ENCODE measurements around the gene S100A16.
A peak's percentile ranks its signal among the peaks of the same experiment; 100 is the strongest.
"Not testable (repeated sequence)": the region's sequence is repeated elsewhere in the genome, so short reads cannot be mapped to it uniquely, and the experiment has no call there.

Gene S100A16

GRCh38 chr1:153614189-153614900 is 1.4 kb upstream of the S100A16 start:
- no peak for DNase-seq

DNA sequence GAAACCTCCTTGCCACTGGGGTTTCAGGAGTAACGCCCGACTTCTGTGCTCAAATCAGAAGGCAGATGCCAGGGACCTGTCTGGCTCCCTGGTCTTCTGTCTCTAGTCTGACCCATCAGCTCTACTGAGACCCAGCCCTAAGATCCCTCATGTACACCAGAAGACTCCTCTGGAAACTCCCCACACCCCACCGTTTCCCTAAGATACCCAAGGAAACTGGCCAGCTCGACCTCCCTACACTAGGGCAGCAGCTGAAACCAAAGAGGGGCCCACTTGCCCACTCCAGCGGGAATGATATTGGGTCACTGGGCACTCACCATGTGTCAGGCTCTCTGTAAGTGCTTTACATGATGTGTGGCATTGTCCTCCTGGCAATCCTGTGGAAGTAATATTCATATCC is 469 bp upstream of the S100A16 start:
- no peak for DNase-seq

- no peak for DNase-seq
These were observed 704 bp downstream of the S100A16 start for GRCh38 chr1:153612111-153612754.

GRCh38 chr1:153611356-153611755 is 1.6 kb downstream of the S100A16 start:
- no peak for DNase-seq

DNA sequence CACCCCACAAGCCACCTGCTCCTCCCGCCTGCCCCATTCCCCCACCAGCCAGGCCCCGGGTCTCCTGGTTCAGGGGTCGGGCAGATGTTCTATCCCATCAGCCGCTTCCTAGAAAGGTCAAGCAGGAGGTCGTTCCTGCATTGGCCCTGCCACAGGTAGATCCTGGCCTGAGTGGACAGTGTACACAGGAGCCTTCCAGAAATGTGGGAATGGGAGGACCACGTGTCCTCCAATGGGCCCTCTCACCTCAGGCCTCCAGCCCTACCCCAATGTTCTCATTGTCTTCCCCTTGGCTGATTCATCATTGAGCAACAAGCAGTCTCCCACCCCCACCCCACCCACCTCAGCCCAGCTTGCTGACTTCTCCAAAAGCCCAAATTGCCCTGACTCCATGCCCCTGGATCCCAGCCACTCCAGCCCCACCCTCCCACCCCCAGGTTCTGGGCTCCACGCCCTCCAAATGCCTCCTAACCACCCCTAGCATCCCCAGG is 2.1 kb downstream of the S100A16 start:
- DNase-seq: no peak

- DNase-seq: no peak
These were observed 2.6 kb downstream of the S100A16 start for GRCh38 chr1:153610334-153610733.

DNA sequence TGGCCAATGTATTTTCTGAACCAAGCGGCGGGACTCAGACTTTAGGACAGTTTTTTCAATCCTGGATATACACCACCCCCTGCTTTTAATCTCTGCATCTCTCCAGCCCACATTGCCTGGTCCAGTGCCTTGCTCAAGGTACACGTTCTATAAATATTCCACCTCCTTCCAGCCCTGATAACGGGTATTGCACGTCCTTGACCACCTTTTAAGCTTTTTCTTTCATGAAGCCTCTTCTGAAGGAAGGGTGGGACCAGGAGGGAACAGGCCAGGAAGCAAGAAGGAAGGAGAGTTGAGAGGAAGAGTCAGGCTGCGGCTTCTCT is 3.4 kb downstream of the S100A16 start:
- DNase-seq: no peak

DNA sequence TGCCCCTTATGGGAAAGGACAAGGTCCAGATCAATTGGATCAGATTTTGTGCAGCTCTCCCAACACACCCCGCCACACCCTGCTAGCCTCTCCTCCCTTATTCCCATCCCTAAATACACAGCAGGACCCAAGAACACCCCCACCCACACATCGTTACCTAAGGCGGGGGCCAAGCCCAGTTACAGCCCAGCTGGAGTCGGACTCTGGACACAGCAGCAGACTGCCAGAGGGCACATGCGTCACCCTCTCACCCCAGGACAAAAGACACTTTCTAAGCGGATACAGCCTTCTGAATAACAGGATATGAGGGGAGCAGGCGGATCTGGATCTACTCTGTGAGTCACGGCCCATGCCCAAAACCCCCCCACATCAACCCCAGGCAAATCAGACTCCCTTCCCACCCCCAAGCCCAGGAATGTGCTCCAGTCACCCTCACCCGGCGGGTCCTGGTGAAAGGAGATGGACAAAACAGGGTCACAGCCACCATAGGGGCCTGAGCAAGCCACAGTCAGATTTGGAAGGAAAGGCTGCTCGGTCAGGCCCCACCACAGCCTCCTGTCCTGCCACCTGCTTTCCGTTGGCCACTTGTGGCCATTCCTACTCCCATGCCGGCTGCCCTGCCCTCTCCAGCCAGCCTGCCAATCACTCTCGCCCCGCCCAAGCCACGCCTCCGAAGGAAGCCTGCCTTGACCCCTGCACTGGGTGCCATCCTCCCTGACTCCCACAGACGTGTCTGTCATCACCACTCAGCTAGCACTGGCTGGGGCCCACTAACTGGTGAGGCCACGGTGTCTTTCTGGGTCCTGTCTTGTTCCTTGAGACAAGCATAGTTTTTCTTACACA is 4.0 kb downstream of the S100A16 start:
- peak; percentile 82 for DNase-seq

DNA sequence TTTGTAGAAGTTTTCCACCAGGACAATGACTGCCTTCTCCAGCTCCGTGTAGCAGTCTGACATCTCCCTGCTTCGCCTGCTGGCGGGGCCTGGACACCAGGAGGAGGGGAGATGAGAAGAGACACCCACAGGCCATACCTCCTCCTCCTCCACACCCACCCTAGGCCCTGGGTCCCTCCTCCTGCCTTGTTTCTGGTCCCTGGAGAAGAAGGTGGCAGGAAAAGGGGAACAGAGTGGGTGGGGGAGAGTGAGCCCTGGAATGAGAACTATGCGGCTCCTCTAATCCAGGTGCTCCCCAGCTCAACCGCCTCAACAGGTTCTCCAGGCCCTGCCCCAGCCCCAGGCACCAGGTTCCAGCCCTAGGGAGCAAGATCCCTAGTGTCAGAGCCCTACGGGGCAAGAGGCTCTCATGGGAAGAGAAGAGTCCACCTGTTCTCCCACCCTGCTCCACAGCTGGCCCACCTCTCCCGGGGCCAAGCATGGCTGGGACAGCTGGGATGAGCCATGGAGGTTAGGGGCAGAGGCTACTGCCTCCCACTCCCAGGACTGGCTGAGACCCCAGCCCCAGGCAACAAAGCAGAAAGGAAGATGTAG is 4.8 kb downstream of the S100A16 start:
- DNase-seq: no peak

GRCh38 chr1:153607381-153607780 is 5.6 kb downstream of the S100A16 start:
- DNase-seq: no peak

GRCh38 chr1:153606194-153606593 is 6.7 kb downstream of the S100A16 start:
- DNase-seq: no peak

- DNase-seq: no peak
These were observed 10.2 kb downstream of the S100A16 start for GRCh38 chr1:153602749-153603148.

GRCh38 chr1:153599847-153600246 is 13.1 kb downstream of the S100A16 start:
- no peak for DNase-seq

DNA sequence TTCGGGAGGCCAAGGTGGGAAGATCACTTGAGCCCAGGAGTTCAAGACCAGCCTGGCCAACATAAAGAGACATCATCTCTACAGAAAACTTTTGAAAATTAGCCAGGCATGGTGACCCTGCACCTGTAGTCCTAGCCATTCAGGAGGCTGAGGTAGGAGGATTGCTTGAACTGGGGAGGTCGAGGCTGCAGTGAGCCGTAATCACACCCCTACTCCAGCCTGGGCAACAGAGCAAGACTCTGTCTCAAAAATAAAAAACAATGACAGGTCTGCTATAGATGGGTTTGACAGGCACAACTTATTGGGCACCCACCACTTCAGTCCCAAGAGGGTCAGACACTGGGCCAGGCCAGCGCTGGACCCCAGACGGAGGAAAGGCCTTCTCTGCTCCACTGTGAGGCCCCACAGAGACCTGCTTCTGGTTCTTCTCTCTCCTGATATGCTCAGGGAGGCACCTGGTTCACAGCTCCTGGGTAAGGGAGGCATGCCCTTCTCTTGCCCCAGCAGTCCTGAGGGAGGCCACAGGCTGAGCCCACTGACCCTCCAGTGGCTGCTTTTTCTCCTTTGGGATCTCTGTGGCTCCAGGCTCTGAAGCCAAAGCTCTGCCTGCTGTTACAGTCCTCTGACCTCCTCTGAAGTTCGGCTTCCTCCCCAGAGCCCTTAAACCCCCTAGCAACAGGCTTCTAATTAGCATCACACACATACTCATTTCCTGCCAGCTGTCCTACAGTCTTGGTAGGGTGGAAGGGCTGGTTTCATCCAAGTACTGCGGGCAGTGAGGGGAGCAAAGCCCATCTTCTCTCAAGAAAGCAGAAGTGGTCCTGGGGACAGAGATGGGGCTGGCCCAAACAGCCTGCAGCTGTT is 14.4 kb downstream of the S100A16 start:
- peak; percentile 72 for DNase-seq

GRCh38 chr1:153597206-153597605 is 15.7 kb downstream of the S100A16 start:
- no peak for DNase-seq

DNA sequence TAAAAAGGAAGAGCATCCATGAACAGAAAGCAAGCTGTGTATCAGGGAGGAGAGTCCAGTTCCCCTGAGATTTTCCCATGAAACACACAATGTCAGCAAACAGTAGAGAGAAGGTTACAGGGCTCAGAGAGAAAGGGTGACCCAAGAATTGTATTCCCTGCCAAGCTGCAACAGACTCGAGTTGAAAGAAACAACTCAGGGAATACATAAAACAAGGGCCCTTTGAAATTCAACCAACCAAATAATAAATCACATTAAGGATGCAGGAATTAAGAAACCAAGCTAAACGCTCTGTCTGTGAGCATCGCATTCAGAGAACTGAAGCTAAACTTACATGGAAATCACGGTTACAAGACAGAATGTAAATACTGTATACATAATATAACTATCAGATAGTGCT is 20.2 kb downstream of the S100A16 start:
- DNase-seq: no peak

DNA sequence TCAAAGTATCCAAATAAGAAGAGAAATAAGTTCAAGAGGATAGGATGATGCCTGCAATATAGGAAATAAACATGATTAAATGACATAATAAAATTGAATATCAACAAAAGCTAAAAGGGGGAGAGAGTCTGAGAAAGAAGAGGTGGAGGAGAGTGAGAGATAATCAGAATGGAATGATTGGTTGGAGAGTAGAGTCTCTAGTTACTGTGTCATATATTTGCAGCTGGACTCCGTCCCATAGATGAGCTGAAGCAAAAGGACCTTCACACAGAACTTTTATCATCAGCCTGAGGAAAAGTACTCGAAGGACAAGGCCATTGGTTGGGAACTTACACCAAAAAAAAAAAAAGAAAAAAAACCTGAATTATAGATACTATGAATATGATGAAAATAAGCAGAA is 24.5 kb downstream of the S100A16 start:
- DNase-seq: no peak

GRCh38 chr1:153588033-153588432 is 24.9 kb downstream of the S100A16 start:
- DNase-seq: not testable (repeated sequence)

GRCh38 chr1:153587314-153587713 is 25.6 kb downstream of the S100A16 start:
- no peak for DNase-seq

GRCh38 chr1:153586347-153586746 is 26.6 kb downstream of the S100A16 start:
- DNase-seq: no peak

DNA sequence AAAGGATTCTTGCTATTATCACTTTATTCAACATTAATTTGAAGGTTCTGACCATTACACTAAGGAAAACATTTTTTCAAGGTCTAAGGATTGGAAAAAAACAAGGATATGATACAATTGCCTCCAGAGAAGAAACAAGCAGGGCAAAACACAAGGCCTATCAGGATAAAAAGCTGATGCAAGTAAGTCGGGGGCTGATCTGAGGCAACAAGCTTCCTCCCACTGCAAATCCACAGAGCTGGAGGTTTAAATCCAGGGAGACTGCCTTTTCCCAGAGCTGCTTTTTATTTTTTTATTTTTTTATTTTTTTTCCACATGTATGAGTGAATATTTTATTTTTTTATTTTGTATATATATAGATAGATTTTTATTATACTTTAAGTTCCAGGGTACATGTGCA is 27.9 kb downstream of the S100A16 start:
- no peak for DNase-seq

GRCh38 chr1:153583976-153584375 is 29.0 kb downstream of the S100A16 start:
- DNase-seq: no peak
